Osteoblast (primary cell): ENCODE data around the gene PSMA1. TPM values are rescaled to one million over a fixed set of nuclear protein-coding genes. Genes with fewer than 3 reads are reported as not detected.

Experiments used
- DNase-seq: peaks from one replicate; pipeline ENCODE4 v3.0.0; 2011; ENCODE audit warnings: low spot score, mixed read lengths; ENCODE audit not compliant: insufficient read length; ENCODE audit errors: missing footprints
- H2AFZ ChIP-seq: 2 replicates; pipeline ENCODE4 v1.6.0; 2011; ENCODE audit warnings: mild to moderate bottlenecking, low read length
- H3K27ac ChIP-seq: 2 replicates; pipeline ENCODE4 v1.5.1; 2011; ENCODE audit warnings: mild to moderate bottlenecking, low read depth, low read length, moderate library complexity
- H3K27me3 ChIP-seq: 2 replicates; pipeline ENCODE4 v1.6.0; 2012; ENCODE audit warnings: mild to moderate bottlenecking, control low read depth, inconsistent platforms, low read length, moderate library complexity; ENCODE audit not compliant: insufficient read depth
- H3K36me3 ChIP-seq: 2 replicates; pipeline ENCODE4 v1.5.1; 2011; ENCODE audit warnings: mild to moderate bottlenecking, low read length, control low read depth, moderate library complexity; ENCODE audit not compliant: insufficient read depth
- H3K4me1 ChIP-seq: 2 replicates; pipeline ENCODE4 v1.5.1; 2011; ENCODE audit warnings: mild to moderate bottlenecking, low read length, control low read depth, moderate library complexity; ENCODE audit not compliant: insufficient read depth
- H3K4me2 ChIP-seq: 2 replicates; pipeline ENCODE4 v1.6.0; 2011; ENCODE audit warnings: mild to moderate bottlenecking, low read length; ENCODE audit not compliant: insufficient read depth
- H3K4me3 ChIP-seq: fragments of 200-600 bp; sonication (generic); 3 replicates; pipeline ENCODE4 v1.5.1; 2012; ENCODE audit warnings: mild to moderate bottlenecking, low read length, inconsistent platforms; ENCODE audit not compliant: insufficient read depth
- H3K79me2 ChIP-seq: 2 replicates; pipeline ENCODE4 v1.6.0; 2012; ENCODE audit warnings: mild to moderate bottlenecking, low read length, control low read depth, inconsistent platforms; ENCODE audit not compliant: insufficient read depth
- H3K9me3 ChIP-seq: 2 replicates; pipeline ENCODE4 v1.5.1; 2011; ENCODE audit warnings: low read depth, low read length, control low read depth
- H4K20me1 ChIP-seq: 2 replicates; pipeline ENCODE4 v1.6.0; 2012; ENCODE audit warnings: mild to moderate bottlenecking, low read length, control low read depth; ENCODE audit not compliant: insufficient read depth
- total RNA-seq: library from RNA; depleted of rRNA; stranded (reverse); fragments of >200 nt; gene quantifications from 2 replicates; pipeline ENCODE4 v1.2.3, GENCODE V29; 2012
- TF ChIP-seq, protein P1 (sequence below): IDR thresholded peaks from 2 replicates; pipeline ENCODE4 v1.5.1; 2011; ENCODE audit warnings: mild to moderate bottlenecking, low read depth, low read length, moderate library complexity; ENCODE audit errors: extremely low read depth

The PSMA1 gene
- total RNA-seq, 1 donor: 107 TPM

- H3K9me3 ChIP-seq: no peaks in the 10 kb centered on the region
- no peaks in the 10 kb centered on the region for H3K36me3 ChIP-seq
- H3K4me1 ChIP-seq: no peaks in the 10 kb centered on the region
- H3K27me3 ChIP-seq: no peaks in the 10 kb centered on the region
- no peak overlapping the region for H3K4me2 ChIP-seq
- TF ChIP-seq, protein P1, sequence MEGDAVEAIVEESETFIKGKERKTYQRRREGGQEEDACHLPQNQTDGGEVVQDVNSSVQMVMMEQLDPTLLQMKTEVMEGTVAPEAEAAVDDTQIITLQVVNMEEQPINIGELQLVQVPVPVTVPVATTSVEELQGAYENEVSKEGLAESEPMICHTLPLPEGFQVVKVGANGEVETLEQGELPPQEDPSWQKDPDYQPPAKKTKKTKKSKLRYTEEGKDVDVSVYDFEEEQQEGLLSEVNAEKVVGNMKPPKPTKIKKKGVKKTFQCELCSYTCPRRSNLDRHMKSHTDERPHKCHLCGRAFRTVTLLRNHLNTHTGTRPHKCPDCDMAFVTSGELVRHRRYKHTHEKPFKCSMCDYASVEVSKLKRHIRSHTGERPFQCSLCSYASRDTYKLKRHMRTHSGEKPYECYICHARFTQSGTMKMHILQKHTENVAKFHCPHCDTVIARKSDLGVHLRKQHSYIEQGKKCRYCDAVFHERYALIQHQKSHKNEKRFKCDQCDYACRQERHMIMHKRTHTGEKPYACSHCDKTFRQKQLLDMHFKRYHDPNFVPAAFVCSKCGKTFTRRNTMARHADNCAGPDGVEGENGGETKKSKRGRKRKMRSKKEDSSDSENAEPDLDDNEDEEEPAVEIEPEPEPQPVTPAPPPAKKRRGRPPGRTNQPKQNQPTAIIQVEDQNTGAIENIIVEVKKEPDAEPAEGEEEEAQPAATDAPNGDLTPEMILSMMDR: no peak
- no peak overlapping the region for H3K4me3 ChIP-seq
- no peak for DNase-seq
- H3K27ac ChIP-seq: no peak overlapping the region
- H3K79me2 ChIP-seq: no peaks in the 10 kb centered on the region
- no peak overlapping the region for H2AFZ ChIP-seq
- no peaks in the 10 kb centered on the region for H4K20me1 ChIP-seq
Observed at GRCh38 chr11:14565845-14566244, 45.7 kb upstream of the PSMA1 start.

DNA sequence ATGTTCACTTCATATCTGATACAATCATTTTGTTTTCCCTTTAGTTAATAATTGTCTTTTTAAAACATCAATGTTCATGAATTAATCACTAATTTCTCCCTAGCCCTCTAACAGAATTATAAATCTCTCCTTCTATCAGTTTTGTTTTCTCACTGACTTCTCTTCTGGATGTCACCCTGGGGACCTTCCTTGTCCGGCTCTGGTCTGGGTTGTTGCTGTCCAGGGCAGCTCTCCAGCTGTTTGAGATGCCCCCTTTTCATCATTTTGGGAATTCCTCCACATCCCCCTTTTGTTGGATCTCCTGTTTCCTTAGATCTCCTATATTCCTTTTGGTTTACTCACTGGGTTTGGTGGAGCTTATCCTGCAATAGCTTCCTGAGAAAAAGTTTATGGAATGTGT is 35.6 kb upstream of the PSMA1 start:
- Histone ChIP-seq H2AFZ (no peak overlapping the region), H3K4me3 (no peak overlapping the region), H3K4me1 (no peaks in the 10 kb centered on the region), H4K20me1 (no peaks in the 10 kb centered on the region), H3K4me2 (no peak overlapping the region), H3K79me2 (no peaks in the 10 kb centered on the region), H3K36me3 (no peaks in the 10 kb centered on the region), H3K27ac (no peak overlapping the region), H3K27me3 (peaks cover 3% of the 10 kb centered on the region), H3K9me3 (no peaks in the 10 kb centered on the region)
- TF ChIP-seq, protein P1: no peak
- DNase-seq: no peak

DNA sequence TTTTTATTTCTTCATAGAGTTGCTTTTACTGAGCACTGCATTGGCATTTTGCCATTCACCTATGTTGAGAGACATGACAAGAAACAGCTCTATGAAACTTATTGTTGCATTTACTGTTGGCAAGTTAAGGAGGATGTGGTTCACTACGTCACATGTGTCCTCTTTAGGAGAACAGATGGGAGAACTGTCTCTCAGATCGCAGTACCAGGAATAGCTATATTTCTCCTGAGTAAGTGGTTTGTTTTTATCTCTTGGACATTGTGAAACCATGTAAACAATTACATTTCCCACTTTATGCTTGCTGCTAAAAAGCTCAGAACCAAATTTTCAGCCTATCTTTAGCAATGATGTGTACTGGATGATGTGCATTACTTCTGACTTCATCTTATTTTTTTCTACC is 34.8 kb upstream of the PSMA1 start:
- Histone ChIP-seq H3K4me3 (no peak overlapping the region), H3K36me3 (no peaks in the 10 kb centered on the region), H3K4me1 (no peaks in the 10 kb centered on the region), H2AFZ (no peak overlapping the region), H4K20me1 (no peaks in the 10 kb centered on the region), H3K27ac (no peak overlapping the region), H3K27me3 (peaks cover 3% of the 10 kb centered on the region), H3K79me2 (no peaks in the 10 kb centered on the region), H3K9me3 (no peaks in the 10 kb centered on the region), H3K4me2 (no peak overlapping the region)
- TF ChIP-seq, protein P1: no peak
- no peak for DNase-seq

- H3K4me2 ChIP-seq: no peak overlapping the region
- no peak overlapping the region for H3K27ac ChIP-seq
- no peak overlapping the region for H3K4me3 ChIP-seq
- no peaks in the 10 kb centered on the region for H3K9me3 ChIP-seq
- no peaks in the 10 kb centered on the region for H3K4me1 ChIP-seq
- H3K79me2 ChIP-seq: no peaks in the 10 kb centered on the region
- no peak overlapping the region for H2AFZ ChIP-seq
- TF ChIP-seq, protein P1: no peak
- H3K27me3 ChIP-seq: peaks cover 3% of the 10 kb centered on the region
- no peak for DNase-seq
- H4K20me1 ChIP-seq: no peaks in the 10 kb centered on the region
- H3K36me3 ChIP-seq: no peaks in the 10 kb centered on the region
Observed at GRCh38 chr11:14552089-14552488, 31.9 kb upstream of the PSMA1 start.
